Stomach (tissue), 4 donors: ENCODE results near the gene MIOS.

Source experiments
- EP300 ChIP-seq: sonication (generic); formaldehyde crosslinking; IDR thresholded peaks from one replicate; pipeline ENCODE4 v1.6.1; 2017; ENCODE audit warnings: antibody characterized with exemption
- POLR2A ChIP-seq, 4 donors: fragments of 450-650 bp; IDR thresholded peaks; one replicate each; pipeline ENCODE4 v1.6.1; 2016; ENCODE audit warnings: antibody characterized with exemption in 4 of 4, control low read depth in 2 of 4, mild to moderate bottlenecking in 1 of 4, moderate library complexity in 1 of 4
- TF ChIP-seq, protein P1 (sequence below), 7 experiments: fragments of 450-650 bp in 4 of 7; fragments of 200-600 bp in 3 of 7; sonication (generic) in 3 of 7; IDR thresholded peaks; one replicate each; pipeline ENCODE4 v1.5.1; 2016 to 2019; ENCODE audit warnings: antibody characterized with exemption in 7 of 7, control low read depth in 2 of 7, mild to moderate bottlenecking in 1 of 7

DNA sequence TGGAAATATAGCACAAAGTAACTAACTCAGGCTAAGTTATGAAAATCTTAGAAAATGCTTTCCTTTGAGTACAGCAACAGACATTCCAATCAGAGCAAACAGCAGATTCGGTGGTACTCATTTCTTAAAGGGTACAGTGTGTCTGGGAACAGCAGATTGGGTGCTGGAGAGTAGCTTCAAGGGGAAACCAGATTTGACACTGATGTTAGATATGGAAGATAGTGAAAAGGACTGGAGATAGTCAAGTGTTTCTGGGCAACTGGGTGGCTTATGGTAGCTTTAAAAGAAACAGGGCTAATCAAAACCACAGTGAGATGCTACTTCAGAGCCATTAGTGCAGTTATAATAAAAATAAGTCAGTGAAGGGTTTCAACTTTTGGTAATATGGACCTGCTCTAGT is 61.8 kb downstream of the MIOS start:
- TF ChIP-seq POLR2A (IDR thresholded peaks at IDR 0.05) (no peak), EP300 (no peak)
- TF ChIP-seq, protein P1, sequence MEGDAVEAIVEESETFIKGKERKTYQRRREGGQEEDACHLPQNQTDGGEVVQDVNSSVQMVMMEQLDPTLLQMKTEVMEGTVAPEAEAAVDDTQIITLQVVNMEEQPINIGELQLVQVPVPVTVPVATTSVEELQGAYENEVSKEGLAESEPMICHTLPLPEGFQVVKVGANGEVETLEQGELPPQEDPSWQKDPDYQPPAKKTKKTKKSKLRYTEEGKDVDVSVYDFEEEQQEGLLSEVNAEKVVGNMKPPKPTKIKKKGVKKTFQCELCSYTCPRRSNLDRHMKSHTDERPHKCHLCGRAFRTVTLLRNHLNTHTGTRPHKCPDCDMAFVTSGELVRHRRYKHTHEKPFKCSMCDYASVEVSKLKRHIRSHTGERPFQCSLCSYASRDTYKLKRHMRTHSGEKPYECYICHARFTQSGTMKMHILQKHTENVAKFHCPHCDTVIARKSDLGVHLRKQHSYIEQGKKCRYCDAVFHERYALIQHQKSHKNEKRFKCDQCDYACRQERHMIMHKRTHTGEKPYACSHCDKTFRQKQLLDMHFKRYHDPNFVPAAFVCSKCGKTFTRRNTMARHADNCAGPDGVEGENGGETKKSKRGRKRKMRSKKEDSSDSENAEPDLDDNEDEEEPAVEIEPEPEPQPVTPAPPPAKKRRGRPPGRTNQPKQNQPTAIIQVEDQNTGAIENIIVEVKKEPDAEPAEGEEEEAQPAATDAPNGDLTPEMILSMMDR (IDR thresholded peaks at IDR 0.05) = no peak
